ENCODE data around the gene CASZ1.
A peak's percentile ranks its signal among the peaks of the same experiment; 100 is the strongest.

Gene CASZ1

DNA sequence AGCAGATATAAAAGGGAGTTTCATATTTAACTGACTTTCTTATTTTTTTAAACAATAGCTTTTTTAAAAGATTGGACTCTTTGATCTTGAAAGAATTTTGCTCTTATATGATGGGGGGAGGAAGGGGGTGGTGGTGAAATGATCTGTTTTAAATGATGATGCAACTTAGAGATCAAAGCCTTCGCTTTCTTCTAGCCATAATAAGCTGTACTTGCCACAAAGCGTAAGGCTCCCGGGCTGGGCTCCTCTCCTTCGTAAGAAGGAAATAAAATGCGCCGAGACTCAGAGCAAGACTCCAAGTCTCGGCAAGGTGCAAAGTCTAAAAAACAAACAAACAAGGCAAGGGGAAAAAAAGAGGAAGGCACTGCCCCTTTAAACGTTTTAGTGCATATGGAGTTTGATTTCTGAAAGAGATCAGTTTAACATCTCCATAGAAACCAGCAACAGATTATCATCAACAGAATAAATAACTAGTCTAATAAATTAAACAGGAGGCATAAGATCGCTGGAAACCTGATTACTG lies 3.3 kb downstream of the CASZ1 start:
- H3K4me3 ChIP-seq (ENCODE audit: low read depth, low read length), result no peak overlapping the region
- POLR2A ChIA-PET, result no interaction called here
- CTCF ChIA-PET, result interaction anchor here (1.2 to 1.5 kb wide), 2 partner anchors 74 to 262 kb away, joined by 3 to 4 read pairs; no protein-coding TSS in a partner anchor
- TF ChIP-seq, protein P1, sequence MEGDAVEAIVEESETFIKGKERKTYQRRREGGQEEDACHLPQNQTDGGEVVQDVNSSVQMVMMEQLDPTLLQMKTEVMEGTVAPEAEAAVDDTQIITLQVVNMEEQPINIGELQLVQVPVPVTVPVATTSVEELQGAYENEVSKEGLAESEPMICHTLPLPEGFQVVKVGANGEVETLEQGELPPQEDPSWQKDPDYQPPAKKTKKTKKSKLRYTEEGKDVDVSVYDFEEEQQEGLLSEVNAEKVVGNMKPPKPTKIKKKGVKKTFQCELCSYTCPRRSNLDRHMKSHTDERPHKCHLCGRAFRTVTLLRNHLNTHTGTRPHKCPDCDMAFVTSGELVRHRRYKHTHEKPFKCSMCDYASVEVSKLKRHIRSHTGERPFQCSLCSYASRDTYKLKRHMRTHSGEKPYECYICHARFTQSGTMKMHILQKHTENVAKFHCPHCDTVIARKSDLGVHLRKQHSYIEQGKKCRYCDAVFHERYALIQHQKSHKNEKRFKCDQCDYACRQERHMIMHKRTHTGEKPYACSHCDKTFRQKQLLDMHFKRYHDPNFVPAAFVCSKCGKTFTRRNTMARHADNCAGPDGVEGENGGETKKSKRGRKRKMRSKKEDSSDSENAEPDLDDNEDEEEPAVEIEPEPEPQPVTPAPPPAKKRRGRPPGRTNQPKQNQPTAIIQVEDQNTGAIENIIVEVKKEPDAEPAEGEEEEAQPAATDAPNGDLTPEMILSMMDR (IDR thresholded peaks at IDR 0.05; ENCODE audit: insufficient read depth, low read length, missing control alignments), result no peak
- DNase-seq (ENCODE audit: low read depth, low spot score), result no peak

DNA sequence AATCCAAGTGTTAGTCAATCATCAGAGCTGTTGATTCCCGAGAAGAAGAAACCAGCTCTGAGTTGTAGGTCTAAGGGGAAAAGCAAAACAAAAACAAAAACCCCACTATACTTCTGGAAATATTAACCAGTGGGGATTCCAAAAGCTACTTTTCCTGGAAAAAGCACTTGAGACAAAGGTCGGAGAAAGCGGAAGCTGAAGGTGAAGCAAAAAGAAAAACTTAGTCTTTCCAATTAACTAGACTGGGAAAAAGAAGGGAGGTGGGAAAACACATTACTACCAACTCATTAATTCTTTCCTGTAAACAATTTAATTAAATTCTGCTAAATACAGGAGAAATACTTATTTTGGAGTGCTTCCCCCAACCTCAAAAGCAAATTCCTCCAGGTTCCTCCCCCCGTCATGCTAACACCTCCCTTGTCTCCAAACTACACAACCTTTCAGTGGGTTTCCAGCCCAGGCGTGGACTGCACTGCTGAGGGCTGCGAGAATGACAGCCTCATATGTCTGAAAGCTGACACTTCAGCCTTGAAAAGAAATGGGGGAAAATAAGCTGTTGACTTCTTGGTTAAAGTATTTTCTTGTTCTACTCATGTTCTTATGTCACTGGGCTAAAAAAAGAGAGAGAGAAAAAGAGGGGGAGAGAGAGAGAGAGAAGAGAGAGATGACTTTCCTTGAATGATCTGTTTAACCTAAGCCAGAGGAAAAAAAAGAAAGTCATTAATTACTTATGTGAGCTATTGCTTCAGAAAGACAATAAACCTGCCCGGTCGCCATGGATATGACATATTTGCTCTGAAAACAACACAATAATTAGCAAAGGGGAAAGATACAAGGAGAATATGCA lies 5.1 kb downstream of the CASZ1 start:
- TF ChIP-seq, protein P1 (IDR thresholded peaks at IDR 0.05; ENCODE audit: insufficient read depth, low read length, missing control alignments), result no peak
- ChIA-PET CTCF (interaction anchor here (1.2 to 1.4 kb wide), 2 partner anchors 10 to 118 kb away, joined by 3 to 4 read pairs; no protein-coding TSS in a partner anchor), POLR2A (no interaction called here)
- DNase-seq (ENCODE audit: low read depth, low spot score), result no peak
- H3K4me3 ChIP-seq (ENCODE audit: low read depth, low read length), result no peak overlapping the region

DNA sequence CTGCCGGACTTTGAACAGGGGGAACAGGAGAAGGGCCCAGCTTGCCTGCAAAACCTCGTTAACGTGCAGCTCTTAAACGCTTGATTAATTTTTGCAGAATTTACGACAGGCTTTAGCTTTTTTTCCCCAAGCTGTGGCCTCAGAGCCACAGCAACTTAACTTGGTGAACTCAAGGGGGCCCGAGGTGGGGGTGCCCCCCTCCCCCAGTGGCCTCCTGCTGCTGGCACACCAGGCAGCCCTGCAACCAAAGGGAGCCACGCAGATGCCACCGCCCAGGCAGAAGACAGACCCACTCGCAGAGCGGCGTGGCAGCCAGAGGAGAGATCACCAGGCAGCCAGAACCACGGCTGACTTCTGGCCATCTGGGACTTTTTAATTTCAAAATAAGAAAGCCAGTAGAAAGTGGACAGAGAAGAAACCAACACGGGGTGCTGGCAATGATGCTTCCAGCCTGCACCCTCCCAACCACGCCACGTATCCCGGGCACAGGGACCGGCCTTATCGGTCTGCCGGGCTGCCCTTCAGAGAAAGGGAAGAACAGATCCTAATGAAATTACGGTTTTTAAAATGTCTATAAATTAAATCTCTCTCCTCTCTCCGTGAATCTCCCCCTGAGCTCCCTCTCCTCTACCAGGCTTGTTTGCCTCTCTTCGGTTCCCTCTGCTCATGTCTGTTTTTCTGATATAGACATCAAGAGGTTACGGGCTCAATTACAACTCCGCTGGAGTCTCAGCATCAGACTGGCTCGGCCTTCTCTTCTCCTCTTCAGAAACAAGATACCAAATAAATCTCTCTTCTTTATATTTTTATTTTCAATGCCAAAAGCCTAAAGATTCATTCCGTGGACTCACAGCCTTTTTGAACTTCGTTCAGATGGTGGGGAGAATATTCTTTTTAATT lies 6.4 kb downstream of the CASZ1 start:
- TF ChIP-seq, protein P1 (IDR thresholded peaks at IDR 0.05; ENCODE audit: insufficient read depth, low read length, missing control alignments), result no peak
- ChIA-PET POLR2A (no interaction called here), CTCF (no interaction called here)
- H3K4me3 ChIP-seq (ENCODE audit: low read depth, low read length), result no peak overlapping the region
- no peak for DNase-seq (ENCODE audit: low read depth, low spot score)

DNA sequence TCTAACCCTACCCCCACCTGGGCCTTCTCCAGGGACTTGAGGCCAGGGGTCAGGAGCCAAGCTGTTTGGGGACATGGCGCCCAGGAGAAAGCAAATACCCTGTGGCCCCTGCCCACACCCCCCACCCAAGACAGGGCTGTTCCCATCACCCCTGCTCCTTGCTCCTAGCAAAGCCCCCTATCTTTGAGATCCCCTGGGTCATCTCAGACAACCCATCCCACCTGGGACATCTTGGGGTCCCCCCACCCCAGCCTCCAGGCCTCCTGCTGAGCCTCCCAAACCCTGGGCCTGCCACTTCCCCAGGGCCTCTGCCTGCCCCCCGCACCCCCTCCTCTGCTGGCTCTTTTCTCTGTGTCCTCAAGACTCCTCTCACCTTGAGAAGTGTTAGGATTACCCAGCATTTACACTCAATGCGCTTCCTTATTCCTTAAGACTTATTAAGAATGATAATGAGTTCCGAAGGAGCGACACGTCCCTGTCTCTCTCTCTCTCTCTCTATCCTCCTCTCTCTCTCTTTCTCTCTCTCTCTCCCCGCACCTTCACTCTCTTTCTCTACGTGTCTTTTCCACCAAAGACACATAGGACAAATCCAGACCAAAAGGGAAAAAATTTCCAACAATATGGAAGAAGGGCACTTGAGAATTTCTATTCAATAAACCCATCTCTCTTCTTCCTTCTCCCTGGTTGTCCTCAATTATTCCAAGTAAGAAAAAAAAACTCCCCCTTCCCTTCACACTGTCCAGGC lies 7.2 kb downstream of the CASZ1 start:
- no peak for DNase-seq (ENCODE audit: low read depth, low spot score)
- ChIA-PET CTCF (no interaction called here), POLR2A (no interaction called here)
- TF ChIP-seq, protein P1 (IDR thresholded peaks at IDR 0.05; ENCODE audit: insufficient read depth, low read length, missing control alignments), result no peak
- H3K4me3 ChIP-seq (ENCODE audit: low read depth, low read length), result no peak overlapping the region

DNA sequence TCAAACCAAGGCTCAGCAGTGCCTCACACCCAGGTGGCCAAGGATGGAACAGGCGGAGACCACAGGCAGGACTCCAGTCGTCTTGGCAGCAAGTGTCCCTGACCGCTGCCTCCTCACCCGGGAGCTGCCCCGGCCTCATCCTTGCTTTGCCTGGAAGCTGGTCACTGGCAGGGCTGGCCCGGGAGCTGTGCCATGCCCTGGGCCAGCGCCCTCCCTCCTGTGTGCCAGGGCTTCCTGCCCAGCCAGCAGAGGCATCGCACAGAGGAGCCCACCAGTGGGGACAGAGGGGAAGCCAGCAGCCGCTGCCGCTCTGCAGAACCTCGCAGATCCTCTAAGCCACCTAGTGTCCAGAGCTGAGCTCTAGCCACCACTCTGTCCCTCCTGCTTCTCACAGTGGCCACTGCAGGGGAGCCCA lies 7.8 kb downstream of the CASZ1 start:
- H3K4me3 ChIP-seq (ENCODE audit: low read depth, low read length), result no peak overlapping the region
- ChIA-PET POLR2A (no interaction called here), CTCF (no interaction called here)
- DNase-seq (ENCODE audit: low read depth, low spot score), result no peak
- TF ChIP-seq, protein P1 (IDR thresholded peaks at IDR 0.05; ENCODE audit: insufficient read depth, low read length, missing control alignments), result peak; percentile 22

All from AG04449 (cell line).